Activated CD4-positive, alpha-beta memory T cell treated with anti-CD3 and anti-CD28 coated beads for 36 hours (primary cell): ENCODE measurements around the gene SMARCC2. TPM values are rescaled to one million over a fixed set of nuclear protein-coding genes. Genes with fewer than 3 reads are reported as not detected.
"Not testable (repeated sequence)": the region's sequence is repeated elsewhere in the genome, so short reads cannot be mapped to it uniquely, and the experiment has no call there.

Source experiments
- CTCF ChIA-PET: fragments of 350-600 bp; sonication (Branson Sonifier 250); formaldehyde crosslinking; loops from one replicate; lab custom pipeline; 2021; ENCODE audit warnings: antibody characterized with exemption, inconsistent platforms; lab: Charles Lee
- POLR2A ChIA-PET: fragments of 350-600 bp; sonication (Branson Sonifier 250); formaldehyde crosslinking; loops from one replicate; lab custom pipeline; 2021; ENCODE audit warnings: antibody characterized with exemption; lab: Charles Lee
- DNase-seq: peaks from one replicate; pipeline ENCODE4 v3.0.0-alpha.2; 2020
- H3K27ac Mint-ChIP-seq: one replicate; pipeline ENCODE4 v1.8.0; 2021; ENCODE audit warnings: mixed read lengths
- H3K27me3 Mint-ChIP-seq: one replicate; pipeline ENCODE4 v1.8.0; 2021; ENCODE audit warnings: mixed read lengths
- H3K36me3 Mint-ChIP-seq: one replicate; pipeline ENCODE4 v1.8.0; 2021; ENCODE audit warnings: mixed read lengths
- H3K4me1 Mint-ChIP-seq: one replicate; pipeline ENCODE4 v1.8.0; 2021; ENCODE audit warnings: low read depth, mixed read lengths
- H3K4me3 Mint-ChIP-seq: one replicate; pipeline ENCODE4 v1.8.0; 2021; ENCODE audit warnings: mild to moderate bottlenecking, mixed read lengths
- H3K9me3 Mint-ChIP-seq: one replicate; pipeline ENCODE4 v1.8.0; 2021; ENCODE audit warnings: mixed read lengths
- intact Hi-C: fragments of 100-400 bp; cut with micrococcal nuclease; formaldehyde crosslinking; loops from one replicate; pipeline ENCODE4 v1.15.1; 2023
- total RNA-seq, 2 experiments: library from RNA; stranded (reverse); gene quantifications; one replicate each; pipeline ENCODE4 v1.2.3, GENCODE V29; 2021

The SMARCC2 gene
- total RNA-seq, 2 experiments from 2014 or later: 96.4 to 103 TPM

DNA sequence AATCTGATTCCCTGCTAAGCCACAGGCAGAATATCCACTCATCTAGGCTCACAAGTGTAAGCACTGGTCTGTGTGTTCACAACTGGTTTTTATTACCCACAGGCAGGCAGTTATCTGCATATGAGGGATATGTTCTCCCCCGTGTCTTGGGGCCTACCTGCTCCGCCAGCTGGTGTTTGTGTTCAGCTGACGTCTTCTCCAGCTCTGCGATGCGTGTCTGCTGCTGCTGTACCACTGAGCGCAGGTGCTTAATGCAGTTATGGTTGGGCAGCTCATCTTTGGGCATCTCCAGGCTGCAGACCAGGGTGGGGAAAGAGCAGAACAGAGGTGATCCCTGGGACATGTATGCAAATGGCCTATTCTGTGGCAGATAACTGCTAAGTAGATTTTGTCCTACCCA, 18.7 kb upstream of the SMARCC2 start:
- no peak overlapping the region for H3K27ac Mint-ChIP-seq
- intact Hi-C loops: no loop called here
- ChIA-PET POLR2A (no interaction called here), CTCF (interaction anchor here (0.8 to 3.2 kb wide), 6 partner anchors 9 to 241 kb away, joined by 3 to 33 read pairs (median 4); partner anchors contain the start of genes RNF41, SMARCC2, TIMELESS and ZC3H10)
- H3K36me3 Mint-ChIP-seq: peaks cover 39% of the 10 kb centered on the region
- no peaks in the 10 kb centered on the region for H3K27me3 Mint-ChIP-seq
- no peak for DNase-seq
- H3K4me1 Mint-ChIP-seq: peaks cover 8% of the 10 kb centered on the region
- no peaks in the 10 kb centered on the region for H3K9me3 Mint-ChIP-seq
- H3K4me3 Mint-ChIP-seq: no peak overlapping the region

DNA sequence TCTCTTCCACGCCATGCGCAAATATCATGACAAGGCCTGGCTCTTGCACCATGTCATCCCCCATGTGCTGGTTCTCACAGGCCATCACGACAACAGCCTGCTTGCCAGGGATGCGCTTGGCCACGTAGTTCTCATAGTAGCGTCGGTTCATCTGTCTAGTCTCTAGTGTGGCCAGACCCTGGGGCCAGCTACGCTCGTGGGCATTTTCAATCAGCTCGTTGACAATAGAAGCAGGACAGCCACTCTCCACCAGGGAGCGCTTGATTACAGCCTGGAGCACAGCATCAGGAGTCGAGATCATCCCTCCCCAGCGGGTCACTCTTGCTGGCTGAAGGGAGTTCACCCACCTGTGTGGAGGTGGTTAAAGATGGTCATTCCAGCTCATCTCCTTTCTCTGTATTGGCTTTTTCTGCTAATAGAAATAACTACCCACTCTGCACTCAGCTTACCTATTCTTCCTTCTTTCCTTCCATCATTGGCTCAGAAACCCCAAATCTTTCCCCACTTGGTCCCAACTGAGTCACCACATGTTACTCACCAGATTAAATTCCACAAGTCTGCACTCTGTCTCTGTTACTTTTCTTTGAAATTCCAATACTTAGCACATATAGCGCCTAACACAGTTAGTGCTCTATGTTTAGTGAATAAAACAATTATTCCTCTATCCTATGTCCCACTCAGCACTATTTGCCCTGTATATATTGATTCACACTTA, 17.3 kb upstream of the SMARCC2 start:
- CTCF ChIA-PET: interaction anchor here (0.6 to 3.5 kb wide), 19 partner anchors 10 to 585 kb away, joined by 3 to 33 read pairs (median 4); partner anchors contain the start of genes ANKRD52, CNPY2, COQ10A and MYL6
- no peaks in the 10 kb centered on the region for H3K4me1 Mint-ChIP-seq
- H3K27ac Mint-ChIP-seq: no peak overlapping the region
- peaks cover 33% of the 10 kb centered on the region for H3K36me3 Mint-ChIP-seq
- no peaks in the 10 kb centered on the region for H3K27me3 Mint-ChIP-seq
- H3K4me3 Mint-ChIP-seq: no peak overlapping the region
- no peaks in the 10 kb centered on the region for H3K9me3 Mint-ChIP-seq
- intact Hi-C loops: loop anchor here (2.0 kb wide), 1 partner anchor 16 kb away; no protein-coding TSS in a partner anchor
- DNase-seq: peak; percentile 59
- POLR2A ChIA-PET: no interaction called here

DNA sequence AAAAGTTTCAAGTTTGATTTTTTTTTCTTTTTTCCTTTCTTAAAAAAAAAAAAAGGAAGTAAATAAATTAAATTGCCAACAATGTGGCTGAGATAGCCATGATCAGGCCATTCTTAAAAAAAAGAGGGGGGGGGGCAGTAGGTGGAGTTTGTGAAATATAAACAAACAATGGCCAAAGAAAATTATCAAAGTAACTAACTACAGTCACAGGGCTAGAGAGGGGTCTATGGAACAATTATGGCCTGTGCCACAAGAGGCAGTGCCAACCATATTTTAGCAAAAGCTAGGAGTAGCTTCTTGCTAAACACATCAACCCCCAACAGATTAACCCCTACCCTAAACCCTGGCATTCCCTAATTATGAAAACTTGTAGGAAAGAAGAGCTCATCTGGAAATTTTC, 16.2 kb upstream of the SMARCC2 start:
- CTCF ChIA-PET: interaction anchor here (0.8 to 3.5 kb wide), 11 partner anchors 9 to 259 kb away, joined by 3 to 33 read pairs (median 6); partner anchors contain the start of genes ANKRD52, CNPY2, RNF41 and SMARCC2
- H3K27me3 Mint-ChIP-seq: no peaks in the 10 kb centered on the region
- H3K9me3 Mint-ChIP-seq: no peaks in the 10 kb centered on the region
- intact Hi-C loops: no loop called here
- no peak overlapping the region for H3K4me3 Mint-ChIP-seq
- H3K4me1 Mint-ChIP-seq: no peaks in the 10 kb centered on the region
- H3K36me3 Mint-ChIP-seq: peaks cover 29% of the 10 kb centered on the region
- POLR2A ChIA-PET: no interaction called here
- no peak overlapping the region for H3K27ac Mint-ChIP-seq
- no peak for DNase-seq

DNA sequence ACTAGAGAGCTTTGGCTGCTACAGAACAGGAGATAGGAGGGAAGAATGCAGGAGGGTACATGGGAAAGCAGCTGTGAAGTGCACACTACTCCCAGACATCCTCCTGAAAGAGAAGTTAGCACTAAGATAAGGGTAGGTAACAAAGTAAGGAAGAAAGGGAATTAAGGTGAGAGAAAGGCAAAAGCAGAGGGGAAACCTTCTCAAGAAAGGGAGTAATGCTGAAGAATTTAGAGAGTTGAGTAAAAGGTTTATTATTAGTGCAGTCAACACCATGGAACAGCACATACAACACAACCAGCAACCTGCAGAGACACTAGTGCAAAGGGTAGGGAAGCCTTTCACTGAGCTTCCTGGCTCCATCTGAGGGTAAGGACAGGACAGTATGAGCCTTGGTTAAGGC, 15.0 kb upstream of the SMARCC2 start:
- H3K4me3 Mint-ChIP-seq: no peak overlapping the region
- ChIA-PET CTCF (interaction anchor here (0.8 to 3.5 kb wide), 6 partner anchors 10 to 260 kb away, joined by 3 to 31 read pairs (median 4); partner anchors contain the start of genes ANKRD52, COQ10A, RNF41 and SMARCC2), POLR2A (interaction anchor here (2.3 kb wide), 1 partner anchor 18 kb away, joined by 7 read pairs; the partner anchor contains the start of gene RNF41)
- intact Hi-C loops: no loop called here
- H3K27me3 Mint-ChIP-seq: no peaks in the 10 kb centered on the region
- peaks cover 21% of the 10 kb centered on the region for H3K36me3 Mint-ChIP-seq
- H3K27ac Mint-ChIP-seq: no peak overlapping the region
- DNase-seq: no peak
- no peaks in the 10 kb centered on the region for H3K4me1 Mint-ChIP-seq
- no peaks in the 10 kb centered on the region for H3K9me3 Mint-ChIP-seq

DNA sequence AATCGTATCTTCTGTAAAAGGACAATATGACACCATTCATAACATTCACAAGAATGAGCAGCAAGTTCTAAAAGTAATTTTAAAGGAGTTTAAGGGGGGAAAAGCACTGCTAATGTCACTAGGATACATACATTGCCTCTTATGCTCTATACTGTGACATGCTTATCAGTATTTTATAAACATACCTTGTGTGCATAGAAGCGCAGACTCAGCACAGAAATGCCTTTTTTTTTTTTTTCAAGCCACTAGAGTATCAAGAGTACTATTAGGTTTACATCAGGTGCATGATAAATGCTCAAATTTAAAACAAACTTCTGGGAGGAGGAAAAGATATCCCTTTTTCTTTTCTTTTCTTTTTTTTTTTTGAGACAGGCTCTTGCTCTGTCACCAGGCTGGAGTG, 13.6 kb upstream of the SMARCC2 start:
- no peaks in the 10 kb centered on the region for H3K27me3 Mint-ChIP-seq
- H3K4me1 Mint-ChIP-seq: no peaks in the 10 kb centered on the region
- H3K36me3 Mint-ChIP-seq: peaks cover 15% of the 10 kb centered on the region
- POLR2A ChIA-PET: interaction anchor here (0.7 to 2.3 kb wide), 2 partner anchors 13 to 19 kb away, joined by 5 to 7 read pairs; partner anchors contain the start of genes RNF41 and SMARCC2
- no peak for DNase-seq
- H3K4me3 Mint-ChIP-seq: no peak overlapping the region
- CTCF ChIA-PET: interaction anchor here (1.5 to 1.7 kb wide), 3 partner anchors 9 to 55 kb away, joined by 5 to 7 read pairs (median 5); partner anchors contain the start of genes ANKRD52 and SMARCC2
- no peaks in the 10 kb centered on the region for H3K9me3 Mint-ChIP-seq
- no peak overlapping the region for H3K27ac Mint-ChIP-seq
- intact Hi-C loops: no loop called here

DNA sequence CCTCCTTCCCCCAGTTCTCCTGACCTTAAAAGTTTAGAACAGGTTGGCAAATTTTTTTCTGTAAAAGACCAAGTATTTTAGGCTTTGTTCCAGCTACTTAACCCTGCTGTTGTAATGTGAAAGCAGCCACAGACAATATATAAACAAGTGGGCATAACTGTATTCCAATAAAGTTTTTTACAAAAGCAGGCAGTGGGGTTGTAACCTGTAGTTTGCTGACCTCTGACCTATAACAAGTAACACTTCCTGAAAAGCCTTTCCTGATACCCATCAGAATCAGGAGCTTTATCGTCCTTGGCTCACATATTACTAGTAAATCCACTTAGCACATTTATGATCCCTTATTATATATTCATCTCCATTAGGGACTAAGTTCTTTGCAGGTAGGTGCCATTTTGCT, 13.1 kb upstream of the SMARCC2 start:
- peaks cover 12% of the 10 kb centered on the region for H3K36me3 Mint-ChIP-seq
- H3K27ac Mint-ChIP-seq: no peak overlapping the region
- POLR2A ChIA-PET: interaction anchor here (2.3 kb wide), 1 partner anchor 19 kb away, joined by 7 read pairs; the partner anchor contains the start of gene RNF41
- CTCF ChIA-PET: interaction anchor here (1.5 to 1.7 kb wide), 3 partner anchors 10 to 56 kb away, joined by 5 to 7 read pairs (median 5); partner anchors contain the start of genes ANKRD52 and SMARCC2
- no peaks in the 10 kb centered on the region for H3K4me1 Mint-ChIP-seq
- no peaks in the 10 kb centered on the region for H3K9me3 Mint-ChIP-seq
- intact Hi-C loops: no loop called here
- no peak overlapping the region for H3K4me3 Mint-ChIP-seq
- H3K27me3 Mint-ChIP-seq: no peaks in the 10 kb centered on the region
- DNase-seq: no peak

GRCh38 chr12:56198836-56199235, 9.6 kb upstream of the SMARCC2 start:
- H3K9me3 Mint-ChIP-seq: no peaks in the 10 kb centered on the region
- no peak for DNase-seq
- CTCF ChIA-PET: interaction anchor here (2.0 kb wide), 1 partner anchor 59 kb away, joined by 6 read pairs; the partner anchor contains the start of gene ANKRD52
- no peaks in the 10 kb centered on the region for H3K4me1 Mint-ChIP-seq
- H3K27ac Mint-ChIP-seq: no peak overlapping the region
- no peaks in the 10 kb centered on the region for H3K27me3 Mint-ChIP-seq
- POLR2A ChIA-PET: no interaction called here
- H3K36me3 Mint-ChIP-seq: no peaks in the 10 kb centered on the region
- H3K4me3 Mint-ChIP-seq: no peak overlapping the region
- intact Hi-C loops: no loop called here

- ChIA-PET CTCF (interaction anchor here (1.4 to 4.2 kb wide), 5 partner anchors 8 to 72 kb away, joined by 4 to 21 read pairs (median 9); partner anchors contain the start of genes ANKRD52 and RNF41), POLR2A (no interaction called here)
- no peaks in the 10 kb centered on the region for H3K36me3 Mint-ChIP-seq
- H3K9me3 Mint-ChIP-seq: no peaks in the 10 kb centered on the region
- H3K4me1 Mint-ChIP-seq: peaks cover 5% of the 10 kb centered on the region
- no peak for DNase-seq
- H3K4me3 Mint-ChIP-seq: no peak overlapping the region
- no peak overlapping the region for H3K27ac Mint-ChIP-seq
- intact Hi-C loops: no loop called here
- no peaks in the 10 kb centered on the region for H3K27me3 Mint-ChIP-seq
Measured at GRCh38 chr12:56197921-56198635, 8.8 kb upstream of the SMARCC2 start.

- CTCF ChIA-PET: interaction anchor here (0.7 to 4.2 kb wide), 5 partner anchors 9 to 79 kb away, joined by 3 to 21 read pairs (median 9); partner anchors contain the start of genes ANKRD52, RNF41 and ZC3H10
- H3K4me3 Mint-ChIP-seq, H3K9me3 Mint-ChIP-seq, intact Hi-C loops, DNase-seq, H3K36me3 Mint-ChIP-seq, H3K27ac Mint-ChIP-seq, H3K4me1 Mint-ChIP-seq, H3K27me3 Mint-ChIP-seq: not testable (repeated sequence)
- POLR2A ChIA-PET: interaction anchor here (0.7 to 1.0 kb wide), 2 partner anchors 25 to 78 kb away, joined by 3 read pairs; no protein-coding TSS in a partner anchor
Measured at GRCh38 chr12:56196818-56197550, 7.7 kb upstream of the SMARCC2 start.

DNA sequence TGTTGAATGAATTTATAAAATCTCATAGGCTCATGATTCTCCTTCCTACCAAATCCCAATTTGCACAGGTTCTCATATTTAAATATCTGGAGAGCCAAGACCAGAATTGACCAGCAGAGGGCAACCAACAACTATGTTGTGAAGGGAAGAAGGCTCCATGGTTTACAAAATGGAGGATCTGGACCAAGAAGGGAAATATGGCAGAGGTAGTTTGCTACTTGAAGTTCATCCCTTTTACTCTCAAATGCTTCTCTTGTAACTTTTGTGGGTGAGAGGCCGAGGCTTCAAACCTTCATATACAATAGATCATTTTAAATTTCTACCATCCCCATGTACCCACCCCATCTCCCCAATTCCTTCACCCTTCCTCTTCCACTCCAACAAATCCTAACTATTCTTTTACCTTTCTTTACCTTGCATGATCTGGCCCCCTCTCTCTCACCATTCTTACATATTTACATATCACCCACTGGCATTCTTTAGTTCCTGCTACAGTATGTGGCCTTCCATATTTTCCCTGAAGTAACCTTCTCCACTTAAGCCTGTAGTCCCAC, 3.8 kb upstream of the SMARCC2 start:
- CTCF ChIA-PET: interaction anchor here (0.6 to 6.3 kb wide), 8 partner anchors 29 to 311 kb away, joined by 3 to 168 read pairs (median 4); partner anchors contain the start of genes ESYT1, RNF41, RPL41 and ZC3H10
- Mint-ChIP-seq H3K4me3 (no peak overlapping the region), H3K4me1 (peaks cover 17% of the 10 kb centered on the region), H3K27ac (peak overlapping the region; percentile 58), H3K9me3 (no peaks in the 10 kb centered on the region), H3K36me3 (peaks cover 5% of the 10 kb centered on the region), H3K27me3 (no peaks in the 10 kb centered on the region)
- POLR2A ChIA-PET: no interaction called here
- intact Hi-C loops: loop anchor here (1.0 to 2.0 kb wide), 6 partner anchors 31 to 275 kb away; partner anchors contain the start of genes ANKRD52, COQ10A, CS and NABP2
- peak; percentile 81 for DNase-seq
